GM12878 (cell line): ENCODE measurements around the gene PRKAA1. TPM values are rescaled to one million over a fixed set of nuclear protein-coding genes. Genes with fewer than 3 reads are reported as not detected.
"Not testable (repeated sequence)": the region's sequence is repeated elsewhere in the genome, so short reads cannot be mapped to it uniquely, and the experiment has no call there.

Experiments used
- ATAC-seq: fragments of 200-7000 bp; cut with Tn5 transposase; 3 replicates; pipeline ENCODE4 v1.9.1; 2020; ENCODE audit warnings: mild to moderate bottlenecking, moderate library complexity
- BruUV-seq: library from RNA; stranded (reverse); fragments of 400-500 nt; replicated peaks from 2 replicates; lab custom pipeline; 2021; lab: Mats Ljungman, UMichigan
- CTCF ChIA-PET: fragments of 300-600 bp; sonication (Branson Sonifier 250); formaldehyde crosslinking; extraction: SDS; loops from one replicate; lab custom pipeline; 2021; ENCODE audit warnings: inconsistent platforms; lab: Yijun Ruan, JAX
- POLR2A ChIA-PET: fragments of 350-600 bp; formaldehyde crosslinking; extraction: SDS; loops from one replicate; lab custom pipeline; 2021; ENCODE audit warnings: inconsistent platforms; lab: Charles Lee
- RAD21 ChIA-PET: fragments of 300-600 bp; sonication (Branson Sonifier 250); formaldehyde crosslinking; loops from one replicate; lab custom pipeline; 2023; ENCODE audit warnings: antibody characterized with exemption; ENCODE audit not compliant: unreplicated experiment; lab: Charles Lee
- SMC1A ChIA-PET: fragments of 300-600 bp; sonication (Branson Sonifier 250); formaldehyde crosslinking; loops from one replicate; lab custom pipeline; 2023; ENCODE audit not compliant: unreplicated experiment, uncharacterized antibody; lab: Charles Lee
- DNase-seq: peaks from one replicate; pipeline ENCODE4 v3.0.0-alpha.2; 2011; ENCODE audit warnings: low read depth, low spot score
- FAIRE-seq: peaks from 3 replicates; lab custom pipeline; 2011; peaks lifted over from hg19 to GRCh38; lab: Jason Lieb, UNC
- H2AFZ ChIP-seq: 2 replicates; pipeline ENCODE4 v1.6.0; 2011; ENCODE audit warnings: low read depth, low read length, control low read depth; ENCODE audit not compliant: control insufficient read depth
- H3K27ac ChIP-seq: 2 replicates; pipeline ENCODE4 v1.5.1; 2011; ENCODE audit warnings: control low read depth; ENCODE audit not compliant: control insufficient read depth, insufficient read depth
- H3K27me3 ChIP-seq, 2 experiments: replicated peaks in 1 of 2; 2 replicates each; pipeline versions ENCODE4 v1.6.0 to v1.6.1; 2011; ENCODE audit warnings: low read length in 1 of 2; ENCODE audit not compliant: control insufficient read depth in 2 of 2, insufficient read depth in 2 of 2
- H3K36me3 ChIP-seq, 2 experiments: 2 replicates each; pipeline ENCODE4 v1.5.1; 2011; ENCODE audit warnings: low read length in 1 of 2; ENCODE audit not compliant: control insufficient read depth in 2 of 2, insufficient read depth in 2 of 2
- H3K4me1 ChIP-seq: 2 replicates; pipeline ENCODE4 v1.6.1; 2011; ENCODE audit warnings: mild to moderate bottlenecking, low read length, moderate library complexity, mixed read lengths; ENCODE audit not compliant: control insufficient read depth, insufficient read depth
- H3K4me2 ChIP-seq: 2 replicates; pipeline ENCODE4 v1.6.0; 2011; ENCODE audit warnings: control low read depth; ENCODE audit not compliant: control insufficient read depth, insufficient read depth
- H3K4me3 ChIP-seq: fragments of 200-600 bp; sonication (generic); 2 replicates; pipeline ENCODE4 v1.5.1; 2016
- H3K79me2 ChIP-seq: 2 replicates; pipeline ENCODE4 v1.6.0; 2011; ENCODE audit warnings: low read length; ENCODE audit not compliant: control insufficient read depth, insufficient read depth
- H3K9ac ChIP-seq: 2 replicates; pipeline ENCODE4 v1.8.0; 2011; ENCODE audit warnings: low read length, control low read depth, mixed read lengths; ENCODE audit not compliant: control insufficient read depth, insufficient read depth
- H3K9me3 ChIP-seq: replicated peaks from 3 replicates; pipeline ENCODE4 v1.5.1; 2011; ENCODE audit warnings: mild to moderate bottlenecking, low read length; ENCODE audit not compliant: control insufficient read depth, insufficient read depth
- H4K20me1 ChIP-seq: 2 replicates; pipeline ENCODE4 v1.6.0; 2011; ENCODE audit not compliant: control insufficient read depth, insufficient read depth
- RB1 ChIP-seq: fragments of 450-650 bp; formaldehyde crosslinking; IDR thresholded peaks from 2 replicates; pipeline ENCODE4 v1.6.1; 2017; ENCODE audit warnings: mild to moderate bottlenecking, borderline replicate concordance
- ZBTB40 ChIP-seq: fragments of 450-650 bp; IDR thresholded peaks from 2 replicates; pipeline ENCODE4 v1.6.1; 2016; ENCODE audit warnings: mild to moderate bottlenecking, moderate library complexity, borderline replicate concordance
- WGBS: methylation state at CpG from one replicate; pipeline ENCODE4 v1.1.6; 2016; ENCODE audit warnings: low lambda C conversion rate; ENCODE audit not compliant: insufficient replicate concordance, insufficient coverage; ENCODE audit errors: missing lambda C conversion rate; 5-methylcytosine and 5-hydroxymethylcytosine counted together
- in situ Hi-C: fragments of 300-500 bp; cut with MboI; formaldehyde crosslinking; loops from 9 replicates; pipeline ENCODE4 v1.14.3; 2018; ENCODE audit warnings: mixed read lengths
- intact Hi-C: fragments of 100-400 bp; cut with micrococcal nuclease; formaldehyde crosslinking; loops from one replicate; pipeline ENCODE4 v1.14.2; 2022; ENCODE audit not compliant: unreplicated experiment
- polyA plus RNA-seq, 11 experiments: library from polyadenylated mRNA; depleted of rRNA in 4 of 11; unstranded in 6 of 11; stranded (reverse) in 5 of 11; fragments of >200 nt; fragmentation: Nextera tagmentation in 4 of 11; fragmentation: Illumina TruSeq in 1 of 11; extraction: Ambion mirVana in 4 of 11; extraction: Trizol in 1 of 11; gene quantifications; 1 replicate in 1 of 11; 2 replicates in 10 of 11; pipeline versions ENCODE4 v1.2.1 to v1.2.3, GENCODE V29; 2011 to 2016; ENCODE audit warnings: inconsistent platforms in 2 of 11, missing spikeins in 2 of 11, low read depth in 1 of 11
- total RNA-seq, 4 experiments: library from RNA; depleted of rRNA in 3 of 4; stranded (reverse); fragments of >200 nt in 3 of 4; fragmentation: Illumina TruSeq in 1 of 4; extraction: Trizol in 1 of 4; gene quantifications; 2 replicates each; pipeline versions ENCODE4 v1.2.1 to v1.2.3, GENCODE V29; 2013 to 2021

Gene PRKAA1
- total and polyA plus RNA-seq, 10 of the 15 experiments (the other 5 are each of a cell fraction or from before 2014, with no cell fraction given): 13.6 to 55.5 (median 29.6) TPM

- 65% methylated on average over 3 of the region's 3 CpGs for WGBS
- H3K9ac ChIP-seq: no peak overlapping the region
- ATAC-seq: peak; percentile 37
- no peaks in the 10 kb centered on the region for H3K4me1 ChIP-seq
- no peaks in the 10 kb centered on the region for H3K27me3 ChIP-seq
- H3K9me3 ChIP-seq: peaks cover 5% of the 10 kb centered on the region
- ChIA-PET RAD21 (no interaction called here), SMC1A (interaction anchor here (1.8 kb wide), 1 partner anchor 13 kb away, joined by 6 read pairs; no protein-coding TSS in a partner anchor), CTCF (interaction anchor here (1.6 kb wide), 1 partner anchor 17 kb away, joined by 3 read pairs; no protein-coding TSS in a partner anchor), POLR2A (interaction anchor here (1.5 kb wide), 1 partner anchor 9 kb away, joined by 3 read pairs; no protein-coding TSS in a partner anchor)
- DNase-seq: no peak
- H3K36me3 ChIP-seq: no peaks in the 10 kb centered on the region
- intact Hi-C loops (no loop called here), in situ Hi-C loops (no loop called here)
- H3K27ac ChIP-seq: no peak overlapping the region
- FAIRE-seq: no peak
- no TSS peak for BruUV-seq
- peaks cover 61% of the 10 kb centered on the region for H3K79me2 ChIP-seq
- H3K4me3 ChIP-seq: no peak overlapping the region
- H2AFZ ChIP-seq: no peak overlapping the region
- H4K20me1 ChIP-seq: no peaks in the 10 kb centered on the region
- no peak for TF ChIP-seq RB1
- peak; percentile 69; the same call in 1 of the 2 replicates for TF ChIP-seq ZBTB40
- no peak overlapping the region for H3K4me2 ChIP-seq
Measured at GRCh38 chr5:40790947-40791593, 7.1 kb downstream of the PRKAA1 start.

GRCh38 chr5:40788941-40789340 is 9.2 kb downstream of the PRKAA1 start:
- WGBS: 97% methylated on average over 5 of the region's 5 CpGs

More at GRCh38 chr5:40788941-40789340, 9.2 kb downstream of the PRKAA1 start:
- BruUV-seq, DNase-seq, H3K27ac ChIP-seq, H3K4me1 ChIP-seq, in situ Hi-C loops, H2AFZ ChIP-seq, H3K9ac ChIP-seq, intact Hi-C loops, H3K27me3 ChIP-seq, H3K4me3 ChIP-seq, RAD21 ChIA-PET, ATAC-seq, FAIRE-seq, POLR2A ChIA-PET, H3K36me3 ChIP-seq, H3K9me3 ChIP-seq, H3K4me2 ChIP-seq, H4K20me1 ChIP-seq: not testable (repeated sequence)
- SMC1A ChIA-PET: interaction anchor here (1.7 kb wide), 1 partner anchor 13 kb away, joined by 4 read pairs; no protein-coding TSS in a partner anchor
- CTCF ChIA-PET: interaction anchor here (0.9 kb wide), 1 partner anchor 13 kb away, joined by 3 read pairs; no protein-coding TSS in a partner anchor
- peaks cover 52% of the 10 kb centered on the region for H3K79me2 ChIP-seq
